Esophagus (tissue), 2 donors: ENCODE results near the gene DYNLL2. TPM values are rescaled to one million over a fixed set of nuclear protein-coding genes. Genes with fewer than 3 reads are reported as not detected.

Source experiments
- H3K27ac ChIP-seq, 2 donors: one replicate each; pipeline ENCODE4 v1.5.1; 2013; ENCODE audit warnings: low read depth in 2 of 2, mild to moderate bottlenecking in 2 of 2, inconsistent platforms in 1 of 2, low read length in 1 of 2, moderate library complexity in 1 of 2
- H3K27me3 ChIP-seq, 2 donors: one replicate each; pipeline ENCODE4 v1.6.1; 2013; ENCODE audit warnings: low read length in 2 of 2, control low read depth in 1 of 2, mild to moderate bottlenecking in 1 of 2; ENCODE audit not compliant: insufficient read depth in 2 of 2, control insufficient read depth in 1 of 2
- H3K36me3 ChIP-seq, 2 donors: one replicate each; pipeline ENCODE4 v1.6.1; 2013; ENCODE audit warnings: low read length in 1 of 2; ENCODE audit not compliant: control insufficient read depth in 2 of 2, insufficient read depth in 2 of 2
- H3K4me1 ChIP-seq, 2 donors: one replicate each; pipeline ENCODE4 v1.6.1; 2013; ENCODE audit warnings: low read length in 1 of 2; ENCODE audit not compliant: control insufficient read depth in 2 of 2, insufficient read depth in 2 of 2
- H3K4me3 ChIP-seq, 2 donors: one replicate each; pipeline ENCODE4 v1.5.1; 2013; ENCODE audit warnings: low read length in 2 of 2, mild to moderate bottlenecking in 2 of 2, low read depth in 1 of 2, moderate library complexity in 1 of 2
- H3K9me3 ChIP-seq, 2 donors: one replicate each; pipeline ENCODE4 v1.6.1; 2013; ENCODE audit warnings: mild to moderate bottlenecking in 2 of 2, low read depth in 1 of 2, low read length in 1 of 2, moderate library complexity in 1 of 2; ENCODE audit not compliant: control insufficient read depth in 2 of 2, insufficient read depth in 1 of 2
- WGBS, 2 donors: extraction: QIAGEN DNeasy Blood & Tissue Kit; methylation state at CpG; one replicate each; pipeline ENCODE4 v1.1.7; 2013; 5-methylcytosine and 5-hydroxymethylcytosine counted together
- polyA plus RNA-seq, 2 donors: library from polyadenylated mRNA; stranded (reverse); fragments of 200-250 nt; gene quantifications; one replicate each; pipeline ENCODE4 v1.2.3, GENCODE V29; 2013
- donor health status: healthy with polysubstance abuse.
- donor health status: Bipolar disorder and iron deficiency.

Gene DYNLL2
- polyA plus RNA-seq, 2 donors = 14.8 to 15.3 TPM

DNA sequence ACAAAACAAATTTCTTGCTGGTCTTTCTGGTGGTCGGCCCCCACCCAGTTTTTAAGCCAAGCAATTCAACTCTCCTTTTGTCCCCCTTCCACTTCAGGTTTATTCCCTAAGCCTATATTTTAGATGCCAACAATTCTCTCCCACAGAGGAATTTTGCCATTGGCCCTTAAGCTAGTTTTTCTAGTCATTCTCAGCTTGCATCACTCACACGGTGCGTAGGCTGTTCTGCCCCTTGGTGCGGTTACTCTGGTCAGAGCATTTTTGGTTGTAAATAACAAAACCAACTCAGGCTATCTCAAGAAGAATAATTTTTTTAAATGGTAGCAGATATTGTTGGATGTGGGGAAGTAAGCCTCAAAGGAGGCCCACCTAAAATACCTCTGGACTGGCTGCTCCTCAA, 33.7 kb upstream of the DYNLL2 start:
- H3K27me3 ChIP-seq = no peaks in the 10 kb centered on the region
- H3K4me3 ChIP-seq = no peak overlapping the region
- H3K4me1 ChIP-seq = peaks cover 0 to 4% of the 10 kb centered on the region in 2 donors
- H3K36me3 ChIP-seq = no peaks in the 10 kb centered on the region
- WGBS, 2 donors = 85 to 87% methylated on average over 4 of the region's 4 CpGs
- no peaks in the 10 kb centered on the region for H3K9me3 ChIP-seq
- H3K27ac ChIP-seq = no peak overlapping the region

DNA sequence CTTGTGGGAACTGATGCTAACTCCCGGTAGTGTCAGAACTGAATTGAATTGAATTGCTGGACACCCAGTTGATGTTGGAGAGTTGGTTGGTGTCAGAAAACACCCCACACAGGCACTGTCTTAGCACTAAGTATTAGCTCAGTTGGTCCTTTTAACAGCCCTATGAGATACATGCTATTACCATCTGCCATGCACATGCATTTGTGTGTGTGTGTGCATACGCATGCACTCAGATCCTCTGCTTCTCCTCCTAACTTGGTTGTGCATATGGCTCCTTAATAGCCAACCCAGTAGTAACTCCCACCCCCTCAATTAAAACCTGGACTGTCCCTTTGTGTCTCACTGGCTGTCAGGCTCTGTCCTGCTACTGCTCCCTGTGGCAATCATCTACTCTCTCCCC, 32.3 kb upstream of the DYNLL2 start:
- 99 to 100% methylated on average over 2 of the region's 2 CpGs for WGBS, 2 donors
- Histone ChIP-seq H3K27ac (no peak overlapping the region), H3K27me3 (no peaks in the 10 kb centered on the region), H3K4me3 (no peak overlapping the region), H3K4me1 (peaks cover 0 to 4% of the 10 kb centered on the region in 2 donors), H3K9me3 (no peaks in the 10 kb centered on the region), H3K36me3 (no peaks in the 10 kb centered on the region)

DNA sequence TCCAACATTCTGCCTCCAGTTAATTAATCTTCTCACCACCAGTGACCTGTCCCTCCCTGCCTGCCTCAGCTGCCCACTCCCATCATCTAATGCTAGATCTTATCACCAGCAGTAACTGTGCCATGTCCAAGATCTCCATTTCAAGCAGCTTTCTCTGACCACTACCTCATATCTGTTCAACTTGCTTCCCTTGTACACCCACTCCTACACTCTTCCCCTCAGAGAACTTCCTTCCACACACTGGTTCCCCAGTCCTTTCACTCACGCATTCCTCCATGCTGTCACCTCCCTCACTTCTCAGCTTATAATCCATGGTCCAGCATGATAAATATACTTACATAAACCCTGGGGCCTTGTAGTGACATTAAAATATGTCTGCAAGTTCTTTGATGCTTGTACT, 31.8 kb upstream of the DYNLL2 start:
- 82 to 91% methylated on average over 1 of the region's 1 CpG for WGBS, 2 donors

DNA sequence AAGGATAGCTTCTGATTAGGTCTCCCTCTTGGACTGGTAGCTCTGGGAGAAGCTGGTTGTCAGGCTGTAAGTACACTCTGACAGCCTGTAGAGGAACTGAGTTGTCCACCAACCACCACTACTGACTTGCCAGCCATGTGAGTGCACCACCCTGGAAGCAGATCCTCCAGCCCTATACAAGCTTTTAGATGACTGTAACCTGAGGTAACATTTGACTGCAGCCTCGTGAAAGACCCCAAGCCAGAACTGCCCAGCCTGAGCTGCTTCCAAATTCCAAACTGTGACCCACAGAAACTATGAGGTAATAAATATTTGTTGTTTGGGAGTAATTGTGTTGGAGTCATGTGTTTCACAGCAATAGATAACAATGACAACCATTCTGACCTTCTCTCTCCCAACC, 30.8 kb upstream of the DYNLL2 start:
- Histone ChIP-seq H3K4me3 (no peak overlapping the region), H3K27ac (no peak overlapping the region), H3K4me1 (no peaks in the 10 kb centered on the region), H3K9me3 (no peaks in the 10 kb centered on the region), H3K27me3 (no peaks in the 10 kb centered on the region), H3K36me3 (no peaks in the 10 kb centered on the region)
- WGBS, 2 donors = 45 to 71% methylated on average over 1 of the region's 1 CpG

More for the DNA sequence above, 31.8 kb upstream of the DYNLL2 start:
- Histone ChIP-seq H3K27me3 (no peaks in the 10 kb centered on the region), H3K27ac (no peak overlapping the region), H3K4me3 (no peak overlapping the region), H3K9me3 (no peaks in the 10 kb centered on the region), H3K4me1 (peaks cover 0 to 3% of the 10 kb centered on the region in 2 donors), H3K36me3 (no peaks in the 10 kb centered on the region)

DNA sequence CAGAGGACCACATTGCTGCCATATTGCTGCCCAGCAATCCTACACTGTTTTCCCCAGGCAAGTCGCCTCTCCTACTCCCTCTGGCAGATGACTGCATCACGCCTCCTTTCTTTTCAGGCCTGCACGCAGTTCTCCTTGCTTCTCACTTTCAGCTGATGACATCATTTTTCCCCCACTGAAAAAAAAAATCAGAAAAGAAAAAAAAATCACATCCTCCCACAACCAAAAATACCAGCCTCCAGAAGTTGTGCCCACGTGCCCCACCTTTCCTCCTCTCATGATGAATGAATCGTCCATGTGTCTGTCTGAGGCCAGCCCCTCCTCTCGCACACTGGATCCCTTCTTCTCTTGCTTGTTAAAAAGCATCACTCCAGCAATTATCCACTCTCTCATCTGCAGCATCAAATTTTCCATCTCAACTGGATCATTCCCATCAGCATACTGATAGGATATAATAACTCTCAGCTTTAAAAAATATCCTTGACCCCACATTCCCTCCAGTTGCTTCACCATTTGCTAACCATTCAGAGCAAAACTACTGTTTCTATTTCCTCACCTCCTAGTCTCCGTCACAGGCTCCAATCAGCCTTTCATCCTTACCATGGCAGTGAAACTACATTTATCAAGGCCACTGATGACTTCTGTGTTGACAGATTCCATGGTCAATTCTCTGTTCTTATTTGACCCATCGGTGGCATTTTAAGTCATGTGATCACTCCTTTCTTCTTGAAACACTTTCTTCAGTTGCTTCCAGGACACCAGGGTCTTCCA, 30.1 kb upstream of the DYNLL2 start:
- Histone ChIP-seq H3K4me1 (no peaks in the 10 kb centered on the region), H3K27me3 (no peaks in the 10 kb centered on the region), H3K27ac (no peak overlapping the region), H3K9me3 (no peaks in the 10 kb centered on the region), H3K4me3 (no peak overlapping the region), H3K36me3 (no peaks in the 10 kb centered on the region)
- WGBS, 2 donors = 69 to 70% methylated on average over 8 of the region's 8 CpGs

DNA sequence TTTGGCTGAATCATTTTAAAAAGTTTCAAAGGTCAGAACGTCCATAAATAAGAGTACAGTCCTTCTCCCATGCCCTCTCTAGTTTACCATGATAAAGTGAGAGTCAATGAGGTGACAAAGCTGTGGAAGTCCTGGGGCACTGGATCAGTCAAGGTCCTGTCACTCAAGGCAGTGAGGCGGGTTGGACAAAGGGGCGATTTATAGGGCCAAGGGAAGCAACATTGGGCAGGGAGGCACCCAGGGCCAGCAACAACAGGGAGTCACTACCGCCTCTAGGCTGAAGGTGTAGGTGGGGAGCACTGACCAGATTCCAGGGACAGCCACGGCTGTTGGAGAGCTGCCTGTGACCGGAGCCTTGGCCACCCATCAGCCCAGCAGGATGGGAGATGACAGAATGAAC, 28.6 kb upstream of the DYNLL2 start:
- Histone ChIP-seq H3K4me1 (no peaks in the 10 kb centered on the region), H3K4me3 (no peak overlapping the region), H3K9me3 (no peaks in the 10 kb centered on the region), H3K27ac (no peak overlapping the region), H3K27me3 (no peaks in the 10 kb centered on the region), H3K36me3 (no peaks in the 10 kb centered on the region)
- 82 to 88% methylated on average over 6 of the region's 6 CpGs for WGBS, 2 donors

DNA sequence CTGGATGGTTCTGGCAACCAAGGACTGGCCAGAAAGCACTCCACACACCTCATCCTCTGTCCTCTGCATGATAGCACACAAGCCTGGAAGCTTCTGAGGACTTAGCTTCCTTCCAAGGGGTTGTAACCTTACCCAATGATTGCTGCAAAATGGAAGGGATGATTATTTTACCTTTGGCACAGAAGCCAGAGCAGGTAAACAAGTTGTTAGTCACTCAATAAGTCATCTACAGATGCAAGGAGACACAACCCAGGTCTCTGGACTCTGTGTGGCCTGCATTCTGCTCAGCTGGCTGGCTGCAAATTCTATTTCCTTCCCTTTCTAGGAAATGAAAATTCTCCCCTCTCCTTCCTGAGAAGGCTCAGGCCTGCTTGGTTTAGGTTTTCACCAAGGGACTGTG, 26.7 kb upstream of the DYNLL2 start:
- Histone ChIP-seq H3K27ac (no peak overlapping the region), H3K27me3 (no peaks in the 10 kb centered on the region), H3K9me3 (no peaks in the 10 kb centered on the region)

DNA sequence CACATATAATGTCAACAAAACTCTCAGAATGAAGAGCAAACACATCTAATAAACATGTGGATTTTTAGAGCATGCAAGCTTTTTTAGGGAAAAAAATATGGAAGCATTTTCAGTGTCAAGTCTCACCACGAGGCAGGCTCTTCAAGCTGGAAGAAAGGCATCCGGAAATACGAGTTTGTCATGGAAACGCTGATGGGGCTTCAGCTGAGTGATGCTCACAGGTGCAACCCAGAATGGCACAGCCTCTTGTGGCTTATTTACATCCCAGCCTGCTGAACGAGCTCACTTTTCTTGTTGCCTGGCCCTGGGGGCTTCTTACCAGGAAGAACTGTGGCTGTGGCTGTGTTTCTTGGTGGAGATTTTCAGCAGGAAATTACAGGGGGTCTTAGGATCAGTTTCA, 24.1 kb upstream of the DYNLL2 start:
- Histone ChIP-seq H3K9me3 (no peaks in the 10 kb centered on the region), H3K4me3 (no peak overlapping the region), H3K36me3 (no peaks in the 10 kb centered on the region), H3K4me1 (peaks cover 4% of the 10 kb centered on the region in 2 donors), H3K27me3 (no peaks in the 10 kb centered on the region), H3K27ac (no peak overlapping the region)
- 52 to 54% methylated on average over 5 of the region's 5 CpGs for WGBS, 2 donors

More for the DNA sequence above, 26.7 kb upstream of the DYNLL2 start:
- Histone ChIP-seq H3K4me1 (peaks cover 0 to 4% of the 10 kb centered on the region in 2 donors), H3K36me3 (no peaks in the 10 kb centered on the region), H3K4me3 (no peak overlapping the region)

DNA sequence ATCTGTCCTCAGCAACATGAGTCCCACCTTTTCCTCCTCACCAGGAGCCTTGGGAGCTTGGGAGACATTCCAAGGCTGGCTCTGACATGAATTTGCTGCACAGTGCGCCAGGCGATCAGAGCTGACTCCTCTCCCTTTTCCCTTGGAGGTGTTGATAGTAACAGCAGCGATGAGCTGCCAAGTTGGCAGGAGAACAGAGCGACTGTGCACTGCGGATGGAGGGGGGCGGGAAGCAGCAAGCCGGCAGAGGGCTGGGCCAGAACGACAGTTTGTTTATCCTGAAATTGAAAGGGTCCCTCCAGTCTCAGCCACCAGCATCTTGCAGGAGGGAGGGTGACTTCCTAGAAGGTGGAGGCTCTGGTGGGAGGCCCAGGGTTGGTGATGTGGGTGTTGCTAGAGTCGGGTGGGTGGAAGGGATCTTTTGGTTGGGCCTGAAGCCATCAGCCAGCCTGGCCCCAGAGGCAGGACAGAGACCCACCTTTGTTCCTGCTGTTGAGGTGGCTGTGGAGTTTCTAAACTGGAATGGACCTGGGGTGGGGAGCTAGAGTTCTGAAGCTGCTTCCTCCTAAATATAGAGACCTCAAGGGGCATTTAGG, 22.5 kb upstream of the DYNLL2 start:
- Histone ChIP-seq H3K9me3 (no peaks in the 10 kb centered on the region), H3K27ac (peak overlapping the region; percentile 35 to 54), H3K4me1 (peaks cover 4% of the 10 kb centered on the region in 2 donors), H3K36me3 (no peaks in the 10 kb centered on the region), H3K4me3 (no peak overlapping the region), H3K27me3 (no peaks in the 10 kb centered on the region)
- 19 to 36% methylated on average over 9 of the region's 9 CpGs for WGBS, 2 donors

DNA sequence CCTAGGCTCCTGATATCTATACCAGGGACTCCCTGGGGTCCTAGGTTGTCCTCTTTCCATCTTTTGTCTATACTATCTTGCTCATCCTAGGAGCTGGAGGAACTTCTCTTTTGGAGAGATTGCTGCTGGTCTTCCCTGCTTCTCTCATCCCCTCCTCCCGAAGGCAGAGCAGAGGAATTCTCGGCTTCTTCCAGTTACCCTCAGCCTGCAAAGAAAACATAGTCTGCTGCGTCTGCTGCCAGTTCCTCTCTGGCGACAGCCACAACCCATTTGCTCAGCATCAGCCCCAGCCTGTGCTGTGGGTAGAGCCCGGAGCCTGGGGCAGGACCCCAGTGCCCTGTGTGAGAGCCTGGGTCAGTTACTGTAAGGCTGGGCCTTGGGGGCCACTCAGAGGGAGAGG, 21.5 kb upstream of the DYNLL2 start:
- H3K9me3 ChIP-seq = no peaks in the 10 kb centered on the region
- no peaks in the 10 kb centered on the region for H3K36me3 ChIP-seq
- H3K27ac ChIP-seq = no peak overlapping the region
- H3K4me3 ChIP-seq = no peak overlapping the region
- WGBS, 2 donors = 56 to 64% methylated on average over 5 of the region's 5 CpGs
- H3K27me3 ChIP-seq = no peaks in the 10 kb centered on the region
- H3K4me1 ChIP-seq = peaks cover 4% of the 10 kb centered on the region in 2 donors
